HEK293 (cell line): ENCODE data around the gene TMEM11.

Source experiments
- CTCF ChIP-seq: fragments of 450-650 bp; formaldehyde crosslinking; IDR thresholded peaks from 2 replicates; pipeline ENCODE4 v1.5.1; 2016; ENCODE audit warnings: missing biosample characterization, missing genetic modification characterization
- YY1 ChIP-seq: fragments of 450-650 bp; formaldehyde crosslinking; IDR thresholded peaks from 2 replicates; pipeline ENCODE4 v1.5.1; 2018; ENCODE audit warnings: missing biosample characterization, missing genetic modification characterization
- ZBTB44 ChIP-seq: fragments of 450-650 bp; IDR thresholded peaks from 2 replicates; pipeline ENCODE4 v1.5.1; 2018; ENCODE audit warnings: missing biosample characterization, mild to moderate bottlenecking, missing genetic modification characterization
- ZNF133 ChIP-seq: fragments of 450-650 bp; formaldehyde crosslinking; IDR thresholded peaks from 2 replicates; pipeline ENCODE4 v1.5.1; 2016; ENCODE audit warnings: missing biosample characterization, missing genetic modification characterization
- ZNF24 ChIP-seq: fragments of 450-650 bp; formaldehyde crosslinking; IDR thresholded peaks from 2 replicates; pipeline ENCODE4 v1.5.1; 2016; ENCODE audit warnings: missing biosample characterization, missing genetic modification characterization
- ZSCAN23 ChIP-seq: fragments of 450-650 bp; formaldehyde crosslinking; IDR thresholded peaks from 2 replicates; pipeline ENCODE4 v1.5.1; 2016; ENCODE audit warnings: missing biosample characterization, missing genetic modification characterization

GRCh38 chr17:21213638-21214014 is 335 bp downstream of the TMEM11 start:
- no peak; the same call in 1 of the 2 replicates for TF ChIP-seq CTCF (tag by site-specific recombination)
- no peak for TF ChIP-seq ZBTB44 (tag by site-specific recombination)
- TF ChIP-seq YY1 (tag by site-specific recombination) = no peak
- TF ChIP-seq ZNF133 (tag by site-specific recombination) = no peak
- TF ChIP-seq ZSCAN23 (tag by site-specific recombination) = no peak
- no peak for TF ChIP-seq ZNF24
